ENCODE results near the gene TFIP11. TPM values are rescaled to one million over a fixed set of nuclear protein-coding genes. Genes with fewer than 3 reads are reported as not detected.

The TFIP11 gene
- total RNA-seq, 1 donor from 2014 or later: 33.9 TPM

DNA sequence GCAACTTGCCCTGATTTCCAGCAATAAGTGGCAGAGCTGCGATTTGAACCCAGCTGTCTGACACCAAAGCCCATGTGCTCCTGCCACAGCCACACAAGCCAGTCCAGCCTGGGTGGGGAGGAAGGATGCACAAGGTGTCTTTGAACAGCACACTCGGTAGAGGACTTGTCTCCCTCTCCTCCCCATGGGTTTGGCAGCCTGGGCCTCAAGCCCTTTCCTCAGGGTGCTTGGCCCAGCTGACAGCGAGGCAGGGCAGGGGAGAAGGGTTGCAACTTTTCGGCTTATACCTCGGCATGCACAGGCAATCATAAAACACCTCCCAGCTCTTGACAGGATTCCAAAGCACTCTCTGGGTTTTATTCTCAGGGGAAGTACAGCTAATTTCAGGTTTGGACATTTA, 63.9 kb downstream of the TFIP11 start:
- DNase-seq (ENCODE audit: low spot score): no peak

DNA sequence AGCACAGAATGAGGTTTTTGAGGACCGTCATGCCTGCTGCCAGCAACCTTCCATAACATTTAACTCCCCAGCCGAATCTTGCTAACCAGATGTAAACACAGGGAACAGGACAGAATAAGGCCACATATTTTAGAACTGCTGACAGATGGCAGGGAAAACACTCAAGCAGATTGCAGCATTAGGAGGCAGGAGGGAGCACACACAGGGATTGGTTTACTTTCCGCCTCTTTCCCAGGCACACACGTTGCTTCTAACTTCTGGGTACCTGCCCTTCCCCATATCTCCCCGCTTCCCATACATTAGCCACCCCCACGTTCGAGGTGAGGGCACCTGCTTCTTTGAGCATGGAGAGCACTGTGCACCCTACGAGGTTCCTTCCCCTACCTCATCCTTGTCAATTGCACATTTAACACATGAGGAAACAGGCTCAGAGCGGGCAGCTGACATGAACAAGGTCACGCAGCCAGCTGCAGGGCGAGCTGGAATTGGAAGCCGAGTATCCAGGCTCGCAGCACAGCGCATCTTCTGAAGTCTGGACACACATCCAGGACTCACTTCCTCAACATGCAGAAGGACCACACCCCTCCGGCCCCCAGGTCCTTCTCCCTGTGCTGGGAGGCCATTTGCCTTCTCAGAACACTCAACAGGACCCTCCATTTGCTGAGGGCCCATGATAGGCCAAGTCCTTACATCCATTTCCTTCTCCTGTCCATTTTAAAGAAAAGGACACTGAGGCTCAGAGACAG, 64.5 kb downstream of the TFIP11 start:
- DNase-seq (ENCODE audit: low spot score): no peak

DNA sequence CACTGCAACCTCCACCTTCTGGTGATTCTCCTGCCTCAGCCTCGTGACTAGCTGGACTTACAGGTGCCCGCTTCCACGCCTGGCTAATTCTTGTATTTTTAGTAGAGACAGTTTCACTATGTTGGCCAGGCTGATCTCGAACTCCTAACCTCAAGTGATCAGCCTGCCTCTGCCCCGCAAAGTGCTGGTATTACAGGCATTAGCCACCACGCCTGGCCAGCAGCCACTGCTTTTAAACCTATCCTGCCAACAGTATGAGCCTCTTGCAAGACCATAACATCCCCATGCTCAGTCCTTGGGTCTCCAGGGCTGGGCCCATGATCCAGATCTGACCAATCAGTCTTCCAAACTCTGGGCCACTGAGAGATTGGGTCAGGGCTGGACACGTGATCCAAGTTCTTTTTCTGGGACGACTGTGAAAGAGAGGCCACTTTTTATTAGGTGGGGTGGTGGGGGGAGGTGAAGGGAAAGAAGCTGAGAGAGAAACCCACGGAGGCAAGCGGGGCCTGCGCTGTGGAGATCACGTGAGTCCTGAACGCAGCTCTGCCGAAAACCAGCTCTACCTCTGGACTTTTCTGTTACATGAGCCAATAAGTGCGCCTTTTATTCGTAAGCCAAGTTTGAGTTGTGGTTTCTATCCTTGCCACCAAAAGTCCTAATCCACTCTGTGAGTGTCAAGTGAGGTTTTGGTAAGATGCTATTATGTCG, 65.3 kb downstream of the TFIP11 start:
- DNase-seq (ENCODE audit: low spot score): no peak

DNA sequence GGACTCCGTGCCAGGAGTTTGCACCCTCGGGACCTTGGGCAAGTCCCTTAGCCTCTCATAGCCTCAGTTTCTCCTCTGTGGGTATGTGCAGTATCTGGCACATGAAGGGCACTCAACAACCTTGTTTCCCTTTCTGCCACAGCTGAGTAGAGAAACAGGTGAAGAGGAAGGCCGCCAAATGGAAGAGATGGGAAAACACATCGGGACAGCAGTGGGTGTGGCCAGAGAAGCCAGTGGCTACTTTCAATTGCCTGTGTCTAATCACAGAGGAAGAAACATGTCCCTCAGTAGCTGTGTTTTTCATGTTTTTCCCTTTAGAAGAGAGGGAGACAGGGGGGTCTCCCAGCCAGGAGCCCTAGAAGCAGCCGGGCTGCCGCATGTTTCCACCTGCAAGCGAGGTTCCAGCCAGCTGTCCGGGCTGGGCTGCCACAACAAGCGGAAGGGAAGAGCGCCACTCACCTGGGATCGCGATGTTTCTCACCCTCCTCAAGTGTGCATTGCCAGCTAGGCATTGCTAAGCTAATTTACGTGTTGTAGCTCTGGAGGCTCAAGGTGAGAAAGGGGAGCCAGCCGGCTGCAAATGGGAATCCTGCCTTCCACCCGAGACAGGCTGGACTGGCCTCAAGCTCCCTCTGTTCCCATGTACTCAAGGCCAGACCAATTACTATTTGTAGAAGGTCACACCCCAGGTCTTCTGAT, 66.5 kb downstream of the TFIP11 start:
- no peak for DNase-seq (ENCODE audit: low spot score)

DNA sequence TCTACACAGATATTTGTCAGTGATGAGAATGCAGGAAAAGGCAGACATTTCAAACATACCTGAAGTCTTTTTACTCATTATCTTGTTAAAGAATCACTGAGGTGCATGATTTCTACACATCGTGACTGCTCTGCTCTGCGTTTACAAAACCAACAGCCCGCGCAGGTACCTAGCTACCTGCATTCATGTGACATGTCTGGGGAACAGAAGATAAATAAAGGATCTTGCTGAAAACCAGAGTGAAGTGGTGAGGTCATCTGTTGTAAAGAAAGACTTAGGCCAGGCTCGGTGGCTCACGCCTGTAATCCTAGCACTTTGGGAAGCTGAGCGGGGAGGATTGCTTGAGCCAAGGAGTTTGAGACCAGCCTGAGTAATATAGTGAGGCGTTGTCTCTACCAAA, 67.5 kb downstream of the TFIP11 start:
- DNase-seq (ENCODE audit: low spot score): no peak

DNA sequence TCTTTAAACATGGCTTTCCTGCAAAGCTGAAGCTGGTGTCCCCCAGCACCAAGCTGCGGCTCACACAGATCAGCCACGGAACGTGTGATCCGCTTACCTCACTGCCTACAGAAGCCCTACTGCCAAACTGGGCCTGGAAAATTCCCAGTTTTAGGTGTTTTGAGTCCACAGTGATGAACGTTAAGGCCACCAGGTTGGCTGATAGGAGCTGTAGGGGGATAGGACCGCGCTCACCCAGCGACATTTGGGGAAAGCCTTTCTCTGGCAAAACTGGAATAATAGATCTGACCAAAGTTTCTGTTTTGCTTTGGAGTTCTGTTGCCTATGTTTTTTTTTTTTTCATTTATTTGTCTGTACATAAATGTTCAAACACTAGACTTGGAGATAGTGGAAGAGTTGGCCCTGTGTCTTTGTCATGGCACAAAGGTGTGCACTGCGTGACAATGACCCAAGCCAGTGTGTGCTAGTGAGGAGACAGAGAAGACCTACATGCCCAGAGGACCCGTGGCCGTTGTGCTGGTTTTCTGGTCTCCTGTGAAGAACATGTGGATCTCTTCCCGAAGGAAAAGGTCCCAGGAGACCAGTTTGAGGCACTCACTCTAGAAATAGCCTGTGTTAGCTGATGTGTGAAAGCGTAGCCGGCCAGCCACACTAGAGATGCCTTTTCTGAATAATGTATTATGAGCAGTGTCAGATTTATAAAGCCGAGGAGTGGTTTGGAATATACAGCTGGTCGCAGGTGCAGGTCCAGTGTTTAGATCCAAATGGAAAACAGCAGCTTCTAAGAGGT, 68.2 kb downstream of the TFIP11 start:
- DNase-seq (ENCODE audit: low spot score): no peak

DNA sequence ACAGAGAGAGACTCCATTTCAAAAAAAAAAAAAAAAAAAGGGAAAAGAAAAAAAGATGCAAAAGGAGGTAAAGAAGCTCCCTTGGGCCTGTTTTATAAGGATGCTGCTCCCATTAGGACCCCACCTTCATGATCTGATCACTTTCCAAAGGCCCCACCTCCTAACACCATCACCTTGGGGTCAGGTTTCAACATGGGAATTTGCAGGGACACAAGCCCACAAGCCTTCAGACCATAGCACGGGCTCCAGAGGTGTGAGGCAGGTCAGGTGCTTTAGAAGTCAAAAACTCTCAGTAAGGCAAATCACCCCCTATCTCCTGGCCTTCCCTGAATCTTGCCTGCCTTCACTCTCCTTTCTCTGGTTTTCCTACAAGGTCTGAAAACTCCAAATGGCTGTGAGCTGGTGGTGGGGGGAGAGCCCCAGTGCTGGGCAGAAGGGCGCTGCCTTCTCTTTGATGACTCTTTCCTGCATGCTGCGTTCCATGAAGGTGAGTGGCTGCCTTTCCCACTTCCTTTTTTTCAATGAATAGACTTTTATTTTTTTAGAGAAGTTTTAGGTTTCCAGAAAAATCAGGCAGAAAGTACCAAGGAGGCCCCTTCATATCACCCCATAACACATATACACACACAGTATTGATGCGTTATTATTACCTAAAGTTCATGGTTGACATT, 70.1 kb downstream of the TFIP11 start:
- no peak for DNase-seq (ENCODE audit: low spot score)

Other genes with a start within 250 kb of the TFIP11 start
- gene ASPHD2, start 83.2 kb downstream of the TFIP11 start, total RNA-seq: 1.4 TPM
- gene HPS4, start 28.7 kb downstream of the TFIP11 start, total RNA-seq: 49.8 TPM
- 24.6 TPM for gene SRRD, start 28.6 kb downstream of the TFIP11 start, total RNA-seq
- 49.1 TPM for gene TPST2, start 77.7 kb upstream of the TFIP11 start, total RNA-seq
- gene CRYBB1, start 105.6 kb upstream of the TFIP11 start, total RNA-seq: not detected
- 1.1 TPM for gene CRYBA4, start 109.5 kb upstream of the TFIP11 start, total RNA-seq
- 4.7 TPM for gene MIAT, start 145.1 kb upstream of the TFIP11 start, total RNA-seq

All from ureter (tissue), 1 donor.